Middle frontal gyrus (tissue), 1 donor: Measurements from ENCODE around the gene ANTXR1.

Source experiments
- DNase-seq: peaks from one replicate; pipeline ENCODE4 v3.0.0-alpha.2; 2015; ENCODE audit warnings: low spot score; ENCODE audit errors: extremely low spot score

ANTXR1 gene

DNA sequence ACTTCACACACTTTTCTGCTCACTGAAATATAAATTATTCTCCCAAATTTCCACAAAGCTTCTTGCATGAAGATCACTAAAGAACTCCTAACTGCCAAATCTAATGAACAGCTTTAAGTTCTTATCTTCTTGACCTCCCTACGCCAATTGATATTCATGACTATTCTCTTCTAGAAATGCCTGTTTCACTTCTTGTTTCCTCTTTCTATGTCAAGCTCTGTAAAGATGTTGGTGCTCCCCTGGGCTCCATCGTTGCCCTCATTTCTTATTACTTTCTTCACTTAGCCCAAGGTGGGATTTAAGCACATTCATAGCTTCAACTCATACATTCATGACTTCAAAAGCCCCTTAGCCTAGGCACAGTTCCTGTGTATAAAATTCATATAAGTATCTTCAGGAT, 9.2 kb upstream of the ANTXR1 start:
- DNase-seq, result no peak

DNA sequence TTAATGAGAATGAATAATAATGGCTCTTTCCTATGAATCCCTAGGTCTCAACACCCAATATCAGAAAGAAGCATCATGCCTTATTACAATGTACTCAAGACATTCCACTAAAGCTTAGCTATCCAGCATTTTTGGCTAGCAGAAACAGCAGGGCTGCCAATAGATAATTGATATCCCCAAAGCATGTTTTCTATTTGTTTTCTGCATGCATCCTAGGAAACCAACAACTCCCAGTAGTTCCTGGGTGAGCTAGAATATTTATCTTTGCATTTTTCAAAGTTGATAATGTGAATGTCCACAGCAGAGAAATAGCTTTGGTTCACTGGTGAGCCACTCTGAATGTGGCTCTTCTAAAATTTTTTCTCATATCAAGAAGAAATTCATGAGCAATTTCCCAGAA, 5.8 kb upstream of the ANTXR1 start:
- no peak for DNase-seq

DNA sequence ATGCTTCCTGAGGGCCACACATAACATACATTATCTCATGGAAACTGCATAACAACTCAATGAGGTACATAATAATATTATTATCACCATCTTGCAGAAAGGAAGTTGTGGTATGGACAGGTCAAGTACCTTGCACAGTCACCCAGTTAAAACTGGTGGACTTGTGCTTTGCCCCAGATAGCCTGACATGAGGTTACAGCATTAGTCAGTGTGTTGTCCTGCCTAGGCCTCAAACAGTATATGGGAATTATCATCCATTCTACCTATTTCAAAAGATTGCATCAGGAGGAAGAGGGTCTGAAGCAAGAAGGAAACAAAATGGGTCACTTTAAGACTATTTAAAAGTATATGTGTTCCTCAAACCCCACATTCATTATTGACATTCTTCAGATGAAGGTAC, 5.4 kb upstream of the ANTXR1 start:
- DNase-seq, result no peak

DNA sequence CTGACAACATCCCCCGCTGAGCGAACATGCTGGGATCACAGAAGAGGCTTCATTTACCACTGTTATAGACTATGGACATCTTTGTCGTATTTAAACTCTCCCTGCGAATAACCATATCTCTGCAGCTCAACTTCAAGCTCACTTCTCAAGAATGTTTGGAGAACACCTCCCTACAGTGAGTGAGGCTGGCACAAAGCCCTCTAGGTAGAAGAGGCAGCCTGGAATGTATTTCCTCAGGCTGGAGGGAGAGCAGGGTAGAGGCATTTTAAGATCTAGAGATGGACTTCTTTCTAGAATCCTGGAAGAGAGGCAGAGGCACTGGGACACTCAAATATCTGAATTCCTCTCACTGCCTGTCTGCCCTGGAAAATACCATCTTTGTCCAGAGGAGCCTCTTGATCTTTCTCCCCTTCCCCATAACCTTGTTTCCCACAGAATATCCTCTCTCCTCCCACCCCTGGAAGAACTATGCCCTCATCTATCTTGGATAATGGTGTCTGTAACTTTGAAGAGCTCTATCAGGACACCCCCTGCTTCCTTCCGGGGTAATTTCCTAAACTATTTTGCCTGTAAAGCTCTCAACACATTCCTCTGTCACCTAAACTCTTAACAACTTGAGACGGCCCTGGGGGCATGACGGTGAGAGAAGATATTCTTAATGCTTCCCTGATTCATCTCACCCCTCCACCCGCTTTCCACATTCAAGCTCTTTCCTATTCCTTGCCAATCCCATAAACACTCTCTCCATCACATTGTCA, 2.4 kb upstream of the ANTXR1 start:
- no peak for DNase-seq

DNA sequence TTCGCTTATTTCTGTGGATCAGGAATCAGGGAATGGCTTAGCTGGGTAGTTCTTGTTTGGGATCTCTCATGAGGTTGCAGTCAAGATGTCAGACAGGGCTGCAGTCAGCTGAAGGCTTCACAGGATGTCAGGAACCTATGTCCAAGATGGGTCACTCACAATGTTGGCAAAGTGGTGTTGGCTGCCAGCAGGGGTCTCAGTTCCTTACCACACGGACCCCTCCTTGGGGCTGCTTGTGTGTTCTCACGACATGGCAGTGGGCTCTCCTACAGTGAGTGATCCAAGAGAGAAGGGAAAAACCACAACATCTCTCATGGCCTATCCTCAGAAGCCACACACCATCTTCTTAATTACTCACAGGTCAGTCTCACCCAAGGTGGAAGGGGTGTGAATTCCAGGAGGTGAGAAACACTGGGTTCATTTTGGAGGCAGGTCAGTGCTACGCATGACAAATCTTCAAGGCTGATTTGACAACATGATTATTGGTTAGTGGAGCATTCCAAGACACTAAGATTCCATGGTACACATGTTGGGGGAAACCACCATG, 1.3 kb upstream of the ANTXR1 start:
- no peak for DNase-seq

DNA sequence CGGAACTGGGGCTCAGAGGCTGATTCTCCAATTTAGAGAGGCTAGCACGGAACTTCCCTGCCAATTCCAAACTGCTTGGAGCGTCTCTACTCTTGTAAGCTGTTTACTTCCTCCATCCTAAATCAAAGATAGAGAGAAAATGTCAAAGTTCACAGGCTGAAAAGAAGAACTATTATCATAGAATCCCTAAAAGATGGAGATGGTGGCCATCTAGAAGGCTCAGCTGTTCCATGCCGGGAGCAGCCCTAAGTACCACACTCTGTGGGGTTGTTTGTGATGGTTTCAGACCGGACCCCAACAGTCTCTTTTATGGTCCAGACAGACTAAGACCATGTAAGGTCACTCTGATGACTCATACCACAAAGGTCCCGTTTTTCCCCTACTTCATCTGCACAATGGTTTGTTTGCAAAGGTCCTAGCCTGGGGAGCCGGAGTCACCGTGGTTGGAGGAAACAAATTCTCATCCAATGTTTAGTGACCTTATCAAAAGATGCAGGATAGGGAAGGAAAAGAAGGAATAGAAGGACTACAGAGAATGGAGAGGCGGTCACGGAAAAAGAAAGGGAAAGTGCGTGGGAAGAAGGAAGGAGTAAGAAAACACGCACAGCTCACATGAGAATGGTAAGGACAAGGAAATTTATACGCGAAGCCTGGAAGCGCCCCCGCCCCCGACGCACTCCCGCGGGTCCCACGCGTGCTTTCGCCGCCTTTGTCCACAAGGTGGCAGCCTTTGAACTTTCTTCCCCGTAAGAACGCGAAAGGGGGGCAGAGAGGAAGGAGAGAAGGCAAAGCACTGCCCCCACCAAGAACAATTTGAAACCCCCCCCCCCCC, 453 bp upstream of the ANTXR1 start:
- peak; percentile 60 for DNase-seq

DNA sequence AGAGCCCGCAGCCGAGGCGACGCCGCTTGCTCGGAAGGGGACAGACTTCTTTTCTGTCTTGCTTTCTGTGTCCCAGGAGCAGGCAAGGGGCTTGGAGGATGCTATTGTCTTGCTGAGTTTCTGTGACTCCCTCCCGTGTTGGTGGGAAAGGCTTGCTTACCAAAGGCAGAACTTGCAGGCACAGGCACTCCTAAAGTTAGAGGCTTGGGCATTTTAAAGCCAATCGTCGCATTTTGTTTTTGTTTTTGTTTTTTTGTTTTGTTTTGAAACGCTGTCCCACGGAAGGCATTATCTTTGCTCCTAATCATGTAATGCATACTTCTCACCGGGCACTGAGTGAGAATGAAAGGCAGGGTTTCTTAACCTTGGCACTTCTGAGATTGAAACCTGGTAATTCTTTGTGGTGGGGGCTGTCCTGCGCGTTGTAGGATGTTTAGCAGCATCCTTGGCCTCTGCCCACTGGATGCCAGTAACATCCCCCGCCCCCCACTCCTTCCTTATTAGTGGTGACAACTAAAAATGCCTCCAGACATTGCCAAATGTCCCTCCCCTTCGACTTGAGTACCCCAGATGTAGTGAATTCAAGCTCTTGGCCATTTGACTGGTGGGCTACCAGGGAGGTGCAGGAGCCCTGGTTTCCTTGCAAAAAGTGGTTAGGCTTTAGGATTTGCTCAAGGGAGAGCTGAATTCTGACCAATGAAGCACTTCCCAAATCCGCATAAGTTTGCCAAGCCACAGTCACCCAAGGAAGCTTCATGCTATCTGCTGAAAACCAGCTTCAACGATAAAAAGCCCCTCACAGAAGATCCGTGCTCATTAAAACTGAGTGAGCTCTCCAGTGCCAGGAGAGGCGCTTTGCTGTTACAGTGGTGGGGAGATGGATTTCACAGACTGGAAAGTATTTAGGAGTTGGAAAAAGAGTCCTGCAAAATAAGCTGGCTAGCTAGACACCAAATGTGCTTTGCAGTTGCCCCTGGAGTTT, 1.2 kb downstream of the ANTXR1 start:
- DNase-seq, result no peak

DNA sequence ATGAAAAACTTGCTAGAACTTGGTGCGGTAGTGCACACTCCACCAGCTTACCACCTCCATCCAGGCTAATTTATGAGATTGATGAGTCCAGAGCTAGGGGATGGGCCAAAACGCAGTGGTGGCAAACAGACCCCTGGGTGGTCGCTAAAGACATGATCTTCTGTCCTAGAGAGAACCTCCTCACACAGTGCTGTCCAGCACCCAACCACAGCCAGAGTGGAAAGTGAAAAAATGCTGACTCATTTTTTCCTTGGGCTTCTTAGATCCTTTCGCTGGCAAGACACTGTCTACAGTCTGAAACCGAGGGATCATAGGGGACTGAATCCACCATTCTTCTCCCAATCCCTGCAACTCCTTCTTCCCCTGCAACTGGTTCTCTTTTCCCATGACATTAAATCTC, 4.1 kb downstream of the ANTXR1 start:
- DNase-seq, result no peak

DNA sequence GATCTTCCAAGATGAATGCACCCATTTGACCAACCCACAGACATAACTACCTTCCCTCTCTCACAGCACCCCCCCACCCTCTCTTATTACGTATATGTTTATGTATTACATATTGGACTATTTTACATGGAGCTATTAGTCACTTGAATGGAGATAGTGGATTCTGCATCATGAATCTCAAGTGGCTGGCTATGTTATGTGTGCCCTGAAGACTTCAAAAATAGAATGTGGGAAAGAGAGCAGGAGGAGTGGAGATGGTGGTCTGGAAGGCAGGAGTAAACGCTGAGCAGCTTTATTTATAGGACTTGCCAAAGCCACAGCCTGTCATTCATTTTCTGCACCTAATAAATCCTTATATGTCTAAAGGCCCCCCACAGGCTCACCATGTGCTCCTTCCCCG, 4.9 kb downstream of the ANTXR1 start:
- DNase-seq, result no peak

DNA sequence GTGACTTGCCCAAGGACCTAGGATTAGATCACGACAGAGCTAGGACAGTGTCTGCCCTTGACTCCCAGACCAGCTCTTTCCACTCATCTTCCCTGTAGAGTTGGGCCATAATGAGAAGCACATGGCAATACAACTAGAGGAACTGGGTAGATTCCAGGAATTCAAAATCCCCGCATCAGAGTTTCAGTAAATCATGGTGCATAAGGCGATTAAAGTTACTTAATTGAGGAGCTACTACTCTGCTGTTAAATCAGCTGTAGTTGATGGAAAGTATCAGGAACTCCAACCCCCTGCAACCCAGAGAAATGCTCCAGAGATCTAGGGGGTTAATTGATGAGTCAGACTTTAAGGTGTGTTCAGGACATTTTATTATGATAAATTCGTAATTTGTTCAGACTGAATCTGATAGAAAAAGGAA, 5.7 kb downstream of the ANTXR1 start:
- no peak for DNase-seq

DNA sequence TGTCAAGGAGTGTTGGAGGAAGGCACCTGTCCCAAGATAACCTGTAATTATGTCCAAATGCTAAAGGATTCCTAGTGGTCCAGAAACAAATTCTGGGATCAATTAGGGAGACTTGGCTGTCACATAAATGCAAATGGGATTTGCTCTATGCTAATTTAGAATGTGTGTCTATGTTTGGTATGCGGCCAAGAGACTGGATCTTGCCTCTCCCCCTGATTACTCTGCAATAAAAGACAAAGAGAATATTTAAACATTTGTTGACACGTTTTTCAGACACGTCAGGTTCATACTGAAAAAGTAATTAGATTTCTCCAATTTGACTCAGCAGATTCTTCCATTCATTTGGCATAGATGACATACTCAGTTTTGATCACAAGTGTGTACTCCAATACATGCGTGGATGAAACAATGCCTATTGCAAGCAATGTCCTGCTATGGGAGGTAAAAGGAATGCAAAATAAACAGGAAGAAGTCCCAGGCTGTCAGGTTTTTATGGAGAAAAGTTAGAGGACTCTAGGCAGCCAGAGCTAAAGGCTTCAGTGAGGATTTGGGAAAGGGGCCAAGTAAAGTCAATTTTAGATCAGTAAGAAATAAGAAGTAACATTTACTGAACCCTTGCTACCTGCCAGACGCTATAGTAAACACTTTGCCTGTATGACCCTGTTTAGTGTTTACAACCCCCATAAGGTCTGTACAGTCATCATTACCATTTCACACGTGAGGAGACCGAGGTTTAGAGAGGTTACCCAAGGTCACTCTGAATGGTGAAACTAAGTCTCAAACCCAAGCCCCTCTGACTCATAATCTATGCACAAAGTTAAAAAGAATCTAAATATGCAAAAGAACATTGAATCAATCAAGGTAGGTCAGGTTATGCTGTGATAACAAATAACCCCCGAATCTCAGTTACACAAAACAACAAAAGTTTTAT, 7.8 kb downstream of the ANTXR1 start:
- no peak for DNase-seq

DNA sequence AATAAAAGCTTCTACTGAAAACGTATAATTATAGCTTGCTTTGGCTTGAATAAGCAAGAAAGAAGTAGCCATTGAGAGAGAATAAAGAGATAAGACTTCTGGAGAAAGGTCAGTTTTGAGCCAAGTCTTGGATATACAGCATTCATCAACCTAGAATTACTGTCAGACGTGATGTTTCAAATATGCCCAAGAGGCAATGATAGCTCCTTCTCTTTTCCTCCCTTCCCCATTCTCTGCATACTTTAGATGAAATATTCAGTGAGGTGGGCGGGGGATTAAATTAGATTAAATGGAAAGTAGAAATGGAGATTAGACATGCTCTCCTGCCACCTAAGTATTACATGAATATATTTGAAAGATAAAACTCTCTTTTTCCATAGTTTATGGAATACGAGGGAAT, 8.7 kb downstream of the ANTXR1 start:
- no peak for DNase-seq

DNA sequence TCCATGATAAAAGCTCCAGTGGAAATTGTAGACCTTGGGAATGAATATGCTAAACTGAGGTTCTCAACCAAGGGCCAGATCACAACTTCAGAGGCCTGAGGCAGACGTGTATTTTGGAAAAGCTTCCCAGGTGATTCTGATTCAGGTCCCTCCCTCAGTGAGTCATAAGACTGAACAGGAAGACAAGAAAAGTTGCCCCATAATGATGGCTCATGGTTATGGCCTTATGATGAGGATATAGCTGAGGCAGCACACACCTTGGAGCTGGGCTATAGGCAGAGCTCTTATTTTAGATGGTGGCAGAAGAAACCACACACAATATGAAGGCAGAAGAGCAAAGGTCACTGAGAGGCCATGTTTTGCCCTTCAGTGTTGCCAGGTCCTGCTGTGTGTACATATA, 9.6 kb downstream of the ANTXR1 start:
- DNase-seq, result no peak

DNA sequence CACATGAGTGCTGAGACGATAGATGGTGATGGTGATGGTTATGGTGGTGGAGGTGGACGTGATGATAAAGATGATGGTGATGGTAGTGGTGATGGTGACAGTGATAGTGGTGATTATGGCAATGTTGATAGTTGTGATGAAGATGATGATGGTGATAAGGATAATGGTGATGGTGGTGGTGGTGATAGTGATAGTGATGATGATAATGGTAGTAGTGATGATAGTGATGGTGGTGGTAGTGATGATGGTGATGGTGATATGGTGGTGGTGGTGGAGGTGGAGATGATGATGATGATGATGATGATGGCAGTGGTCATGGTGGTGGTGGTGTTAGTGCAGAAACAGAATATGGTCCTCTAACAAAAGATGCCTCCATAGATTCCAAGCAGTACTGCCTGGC, 10.3 kb downstream of the ANTXR1 start:
- DNase-seq, result no peak

DNA sequence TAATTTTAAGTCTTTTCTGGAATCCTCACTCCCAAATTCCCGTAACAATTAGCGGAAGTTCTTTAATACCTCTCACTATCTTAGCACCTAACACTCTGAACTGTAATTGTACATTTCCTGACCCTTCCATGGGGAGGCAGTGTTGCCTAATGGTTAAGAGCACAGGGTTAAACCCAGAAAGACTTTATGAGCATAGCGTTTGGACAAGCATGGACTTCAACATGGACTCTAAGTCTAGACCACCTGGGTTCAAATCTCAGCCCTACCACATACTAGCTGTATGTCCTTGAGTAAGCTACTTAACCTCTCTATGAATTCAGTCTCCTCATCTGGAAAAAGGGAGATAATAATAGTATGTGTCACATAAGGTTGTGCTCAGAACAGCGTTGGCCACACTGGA, 13.0 kb downstream of the ANTXR1 start:
- no peak for DNase-seq

DNA sequence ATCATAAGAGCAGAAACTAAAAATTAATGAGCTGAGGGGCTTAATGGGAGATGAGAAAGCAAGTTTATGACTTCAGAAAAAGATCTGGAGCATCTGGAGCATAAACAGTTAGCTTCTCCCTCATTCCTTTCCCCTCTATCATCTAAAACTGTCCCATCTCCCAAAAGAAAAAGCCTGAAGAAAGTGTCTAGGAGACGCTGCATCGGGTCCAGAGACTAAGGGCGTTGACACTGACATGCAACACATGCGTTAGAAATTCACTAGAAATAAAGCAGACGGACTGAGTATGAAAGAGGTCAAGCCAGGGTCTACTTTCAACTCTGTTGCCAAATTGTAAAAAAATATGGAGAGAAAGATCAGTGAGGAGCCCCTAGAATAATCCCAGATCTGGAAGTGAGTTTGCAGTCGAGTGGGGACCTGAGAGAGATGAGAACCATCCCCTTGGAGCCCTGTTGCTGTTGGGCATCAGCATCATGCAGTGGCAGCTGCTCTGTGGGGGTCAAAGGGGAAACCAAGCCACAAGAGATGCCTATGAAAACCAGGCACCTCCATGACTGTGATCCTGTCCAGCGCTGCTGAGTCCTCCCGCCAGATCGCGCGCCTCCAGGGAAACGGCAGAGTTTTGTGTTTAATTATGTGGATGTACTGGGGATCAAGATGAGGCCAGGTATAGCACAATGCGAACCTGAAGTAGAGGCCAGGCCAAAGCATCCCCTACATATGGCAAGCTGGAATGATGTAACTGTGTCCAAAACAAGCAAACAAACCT, 13.9 kb downstream of the ANTXR1 start:
- no peak for DNase-seq

DNA sequence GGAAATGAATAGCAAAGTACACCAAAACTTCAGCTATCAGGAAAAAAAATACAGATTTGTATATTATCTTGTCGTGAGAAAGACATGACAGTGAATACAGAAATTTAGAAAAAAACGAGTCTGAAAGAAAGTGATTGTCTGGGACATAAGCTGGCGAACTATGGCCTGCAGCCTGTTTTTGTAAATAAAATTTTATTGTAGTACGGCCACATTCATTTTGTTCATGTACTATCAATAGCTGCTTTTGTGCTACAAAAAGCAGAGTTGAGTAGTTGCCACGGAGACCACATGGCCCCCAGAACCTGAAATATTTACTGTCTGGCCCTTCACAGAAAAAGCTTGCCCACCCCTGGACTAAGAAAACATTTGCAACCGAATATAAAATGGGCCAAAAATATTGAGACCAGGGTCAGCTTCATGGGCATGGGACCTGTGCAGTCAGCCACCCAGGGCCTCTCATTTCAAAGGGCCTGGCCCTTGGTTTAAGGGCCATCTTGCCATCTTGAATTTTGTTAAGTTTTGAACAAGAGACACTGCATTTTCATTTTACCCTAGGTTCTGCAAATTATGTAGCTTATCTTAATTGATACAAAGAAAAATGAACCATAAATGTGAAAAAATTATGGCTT, 17.9 kb downstream of the ANTXR1 start:
- DNase-seq, result no peak

DNA sequence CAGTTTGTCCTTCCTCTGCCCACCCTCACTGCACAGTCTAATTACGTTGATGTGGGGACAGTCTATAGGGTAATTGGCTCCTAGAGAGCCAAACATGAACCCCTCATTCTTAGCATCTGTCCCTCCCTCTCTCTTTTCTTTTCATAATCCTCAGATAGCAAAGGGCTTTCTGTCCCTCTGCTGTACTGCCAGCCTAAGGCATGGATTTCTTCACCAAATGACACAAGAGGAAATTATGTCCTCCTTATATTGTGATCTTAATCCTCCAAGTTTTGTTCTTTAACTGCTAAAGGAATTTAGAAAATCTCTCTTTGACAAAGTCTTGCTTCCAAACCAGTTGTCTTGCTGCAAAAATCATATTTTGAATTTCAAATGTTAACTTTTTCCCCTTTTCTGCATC, 18.5 kb downstream of the ANTXR1 start:
- DNase-seq, result no peak

DNA sequence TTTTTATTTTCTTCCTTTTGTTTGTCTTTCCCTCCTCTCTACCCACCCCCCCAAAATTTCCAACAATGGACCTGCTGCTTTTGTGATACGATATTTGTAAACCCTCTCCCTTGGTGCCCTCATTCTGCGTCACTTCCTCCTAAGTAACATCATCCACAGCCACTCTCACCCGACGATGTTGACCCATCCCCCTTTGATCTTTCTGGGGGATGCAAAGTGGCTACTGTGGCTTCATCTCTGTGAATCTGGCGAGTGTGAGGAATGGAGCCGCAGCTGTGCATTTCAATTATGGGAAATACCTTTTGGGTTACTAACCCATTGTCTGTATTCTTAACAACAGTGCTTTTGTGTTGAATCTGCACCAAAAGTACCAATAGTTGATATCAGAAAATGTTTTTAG, 19.4 kb downstream of the ANTXR1 start:
- no peak for DNase-seq
